GM12878 (cell line): ENCODE data around the gene OSTN. TPM values are rescaled to one million over a fixed set of nuclear protein-coding genes. Genes with fewer than 3 reads are reported as not detected.

ENCODE experiments used
- ATAC-seq: fragments of 200-7000 bp; cut with Tn5 transposase; 3 replicates; pipeline ENCODE4 v1.9.1; 2020; ENCODE audit warnings: mild to moderate bottlenecking, moderate library complexity
- BruUV-seq: library from RNA; stranded (reverse); fragments of 400-500 nt; replicated peaks from 2 replicates; lab custom pipeline; 2021; lab: Mats Ljungman, UMichigan
- CTCF ChIA-PET: fragments of 300-600 bp; sonication (Branson Sonifier 250); formaldehyde crosslinking; extraction: SDS; loops from one replicate; lab custom pipeline; 2021; ENCODE audit warnings: inconsistent platforms; lab: Yijun Ruan, JAX
- POLR2A ChIA-PET: fragments of 350-600 bp; formaldehyde crosslinking; extraction: SDS; loops from one replicate; lab custom pipeline; 2021; ENCODE audit warnings: inconsistent platforms; lab: Charles Lee
- RAD21 ChIA-PET: fragments of 300-600 bp; sonication (Branson Sonifier 250); formaldehyde crosslinking; loops from one replicate; lab custom pipeline; 2023; ENCODE audit warnings: antibody characterized with exemption; ENCODE audit not compliant: unreplicated experiment; lab: Charles Lee
- SMC1A ChIA-PET: fragments of 300-600 bp; sonication (Branson Sonifier 250); formaldehyde crosslinking; loops from one replicate; lab custom pipeline; 2023; ENCODE audit not compliant: unreplicated experiment, uncharacterized antibody; lab: Charles Lee
- DNase-seq: peaks from one replicate; pipeline ENCODE4 v3.0.0-alpha.2; 2011; ENCODE audit warnings: low read depth, low spot score
- FAIRE-seq: peaks from 3 replicates; lab custom pipeline; 2011; peaks lifted over from hg19 to GRCh38; lab: Jason Lieb, UNC
- H2AFZ ChIP-seq: 2 replicates; pipeline ENCODE4 v1.6.0; 2011; ENCODE audit warnings: low read depth, low read length, control low read depth; ENCODE audit not compliant: control insufficient read depth
- H3K27ac ChIP-seq: 2 replicates; pipeline ENCODE4 v1.5.1; 2011; ENCODE audit warnings: control low read depth; ENCODE audit not compliant: control insufficient read depth, insufficient read depth
- H3K27me3 ChIP-seq, 2 experiments: replicated peaks in 1 of 2; 2 replicates each; pipeline versions ENCODE4 v1.6.0 to v1.6.1; 2011; ENCODE audit warnings: low read length in 1 of 2; ENCODE audit not compliant: control insufficient read depth in 2 of 2, insufficient read depth in 2 of 2
- H3K36me3 ChIP-seq, 2 experiments: 2 replicates each; pipeline ENCODE4 v1.5.1; 2011; ENCODE audit warnings: low read length in 1 of 2; ENCODE audit not compliant: control insufficient read depth in 2 of 2, insufficient read depth in 2 of 2
- H3K4me1 ChIP-seq: 2 replicates; pipeline ENCODE4 v1.6.1; 2011; ENCODE audit warnings: mild to moderate bottlenecking, low read length, moderate library complexity, mixed read lengths; ENCODE audit not compliant: control insufficient read depth, insufficient read depth
- H3K4me2 ChIP-seq: 2 replicates; pipeline ENCODE4 v1.6.0; 2011; ENCODE audit warnings: control low read depth; ENCODE audit not compliant: control insufficient read depth, insufficient read depth
- H3K4me3 ChIP-seq: fragments of 200-600 bp; sonication (generic); 2 replicates; pipeline ENCODE4 v1.5.1; 2016
- H3K79me2 ChIP-seq: 2 replicates; pipeline ENCODE4 v1.6.0; 2011; ENCODE audit warnings: low read length; ENCODE audit not compliant: control insufficient read depth, insufficient read depth
- H3K9ac ChIP-seq: 2 replicates; pipeline ENCODE4 v1.8.0; 2011; ENCODE audit warnings: low read length, control low read depth, mixed read lengths; ENCODE audit not compliant: control insufficient read depth, insufficient read depth
- H3K9me3 ChIP-seq: replicated peaks from 3 replicates; pipeline ENCODE4 v1.5.1; 2011; ENCODE audit warnings: mild to moderate bottlenecking, low read length; ENCODE audit not compliant: control insufficient read depth, insufficient read depth
- H4K20me1 ChIP-seq: 2 replicates; pipeline ENCODE4 v1.6.0; 2011; ENCODE audit not compliant: control insufficient read depth, insufficient read depth
- CREM ChIP-seq: IDR thresholded peaks from 2 replicates; pipeline ENCODE4 v1.6.1; 2014; ENCODE audit warnings: antibody characterized with exemption, low read depth
- ETV6 ChIP-seq, 2 experiments: fragments of 450-650 bp in 1 of 2; IDR thresholded peaks in 1 of 2; conservative IDR thresholded peaks in 1 of 2; 2 replicates each; pipeline ENCODE4 v1.6.1; 2014; ENCODE audit warnings: antibody characterized with exemption in 1 of 2, borderline replicate concordance in 1 of 2, low read depth in 1 of 2, mild to moderate bottlenecking in 1 of 2, moderate library complexity in 1 of 2
- IKZF2 ChIP-seq, 2 experiments: fragments of 450-650 bp; IDR thresholded peaks; 2 replicates each; pipeline ENCODE4 v1.6.1; 2017; ENCODE audit warnings: mild to moderate bottlenecking in 2 of 2, moderate library complexity in 2 of 2
- MTA2 ChIP-seq: fragments of 450-650 bp; IDR thresholded peaks from 2 replicates; pipeline ENCODE4 v1.6.1; 2016; ENCODE audit warnings: low read depth, mild to moderate bottlenecking, moderate library complexity
- MXI1 ChIP-seq: fragments of 150-350 bp; IDR thresholded peaks from 2 replicates; pipeline ENCODE4 v1.6.1; 2011; ENCODE audit warnings: low read depth, mild to moderate bottlenecking, inconsistent platforms, low read length, improper control_type of control experiment
- NR2F1 ChIP-seq: fragments of 450-650 bp; conservative IDR thresholded peaks from 2 replicates; pipeline ENCODE4 v1.6.1; 2017; ENCODE audit warnings: mild to moderate bottlenecking
- POLR2AphosphoS5 ChIP-seq: IDR thresholded peaks from 2 replicates; pipeline ENCODE4 v1.6.1; 2011; ENCODE audit warnings: mild to moderate bottlenecking, low read length, inconsistent platforms
- SUPT20H ChIP-seq: IDR thresholded peaks from 2 replicates; pipeline ENCODE4 v1.6.1; 2011; ENCODE audit warnings: low read depth, mild to moderate bottlenecking, low read length, moderate library complexity, borderline replicate concordance; ENCODE audit not compliant: control insufficient read depth
- USF2 ChIP-seq: IDR thresholded peaks from 2 replicates; pipeline ENCODE4 v1.6.1; 2011; ENCODE audit warnings: low read depth, low read length, improper control_type of control experiment, borderline replicate concordance
- WGBS: methylation state at CpG from one replicate; pipeline ENCODE4 v1.1.6; 2016; ENCODE audit warnings: low lambda C conversion rate; ENCODE audit not compliant: insufficient replicate concordance, insufficient coverage; ENCODE audit errors: missing lambda C conversion rate; 5-methylcytosine and 5-hydroxymethylcytosine counted together
- in situ Hi-C: fragments of 300-500 bp; cut with MboI; formaldehyde crosslinking; loops from 9 replicates; pipeline ENCODE4 v1.14.3; 2018; ENCODE audit warnings: mixed read lengths
- intact Hi-C: fragments of 100-400 bp; cut with micrococcal nuclease; formaldehyde crosslinking; loops from one replicate; pipeline ENCODE4 v1.14.2; 2022; ENCODE audit not compliant: unreplicated experiment
- polyA plus RNA-seq, 11 experiments: library from polyadenylated mRNA; depleted of rRNA in 4 of 11; unstranded in 6 of 11; stranded (reverse) in 5 of 11; fragments of >200 nt; fragmentation: Nextera tagmentation in 4 of 11; fragmentation: Illumina TruSeq in 1 of 11; extraction: Ambion mirVana in 4 of 11; extraction: Trizol in 1 of 11; gene quantifications; 1 replicate in 1 of 11; 2 replicates in 10 of 11; pipeline versions ENCODE4 v1.2.1 to v1.2.3, GENCODE V29; 2011 to 2016; ENCODE audit warnings: inconsistent platforms in 2 of 11, missing spikeins in 2 of 11, low read depth in 1 of 11
- total RNA-seq, 4 experiments: library from RNA; depleted of rRNA in 3 of 4; stranded (reverse); fragments of >200 nt in 3 of 4; fragmentation: Illumina TruSeq in 1 of 4; extraction: Trizol in 1 of 4; gene quantifications; 2 replicates each; pipeline versions ENCODE4 v1.2.1 to v1.2.3, GENCODE V29; 2013 to 2021

Gene OSTN
- total and polyA plus RNA-seq, 10 of the 15 experiments (the other 5 are each of a cell fraction or from before 2014, with no cell fraction given), result 0.04 to 0.27 (median 0.06) TPM; not detected in 6

GRCh38 chr3:191306428-191306827, 107.4 kb downstream of the OSTN start:
- no peak overlapping the region for H3K4me3 ChIP-seq
- peaks cover 4% of the 10 kb centered on the region for H3K4me1 ChIP-seq
- POLR2A ChIA-PET, result no interaction called here
- no peak for FAIRE-seq
- no peaks in the 10 kb centered on the region for H3K36me3 ChIP-seq
- no peaks in the 10 kb centered on the region for H3K27me3 ChIP-seq
- no peaks in the 10 kb centered on the region for H4K20me1 ChIP-seq
- in situ Hi-C loops (no loop called here), intact Hi-C loops (no loop called here)
- no peak overlapping the region for H3K9ac ChIP-seq
- WGBS, result 96% methylated on average over 4 of the region's 4 CpGs
- SMC1A ChIA-PET, result interaction anchor here (0.6 to 1.0 kb wide), 2 partner anchors 16 to 20 kb away, joined by 3 read pairs; no protein-coding TSS in a partner anchor
- no TSS peak for BruUV-seq
- DNase-seq, result no peak
- H3K4me2 ChIP-seq, result no peak overlapping the region
- H3K9me3 ChIP-seq, result no peaks in the 10 kb centered on the region
- H2AFZ ChIP-seq, result no peak overlapping the region
- TF ChIP-seq SUPT20H, result no peak
- TF ChIP-seq USF2, result no peak
- no peak for TF ChIP-seq MTA2
- TF ChIP-seq NR2F1, result no peak
- no peak for TF ChIP-seq POLR2AphosphoS5
- no peak for TF ChIP-seq ETV6 (conservative IDR thresholded peaks at IDR 0.05 in 1 of 2, IDR thresholded peaks at IDR 0.05 in 1 of 2; ENCODE audit: borderline replicate concordance in 1 of 2, low read depth in 1 of 2)
- TF ChIP-seq MXI1, result no peak
- TF ChIP-seq IKZF2 (IDR thresholded peaks at IDR 0.05), result no peak
- no peak for TF ChIP-seq CREM
- CTCF ChIA-PET, result no interaction called here
- RAD21 ChIA-PET, result no interaction called here
- no peak overlapping the region for H3K27ac ChIP-seq
- no peak for ATAC-seq
- no peaks in the 10 kb centered on the region for H3K79me2 ChIP-seq
